Mucosa of rectum (tissue), 2 donors: Measurements from ENCODE around the gene HPSE2.
"Not testable (repeated sequence)": the region's sequence is repeated elsewhere in the genome, so short reads cannot be mapped to it uniquely, and the experiment has no call there.

ENCODE experiments used
- H3K27ac ChIP-seq, 2 donors: one replicate each; pipeline ENCODE4 v1.7.0; 2013; ENCODE audit warnings: inconsistent platforms in 2 of 2, low read depth in 2 of 2, low read length in 2 of 2
- H3K27me3 ChIP-seq, 2 donors: one replicate each; pipeline ENCODE4 v1.7.0; 2013; ENCODE audit warnings: low read length in 2 of 2; ENCODE audit not compliant: control insufficient read depth in 2 of 2, insufficient read depth in 2 of 2
- H3K36me3 ChIP-seq, 2 donors: one replicate each; pipeline ENCODE4 v1.7.0; 2013; ENCODE audit warnings: low read length in 2 of 2; ENCODE audit not compliant: control insufficient read depth in 2 of 2, insufficient read depth in 2 of 2
- H3K4me1 ChIP-seq, 2 donors: one replicate each; pipeline ENCODE4 v1.7.0; 2013; ENCODE audit warnings: low read length in 2 of 2, mild to moderate bottlenecking in 1 of 2; ENCODE audit not compliant: control insufficient read depth in 2 of 2, insufficient read depth in 2 of 2
- H3K4me3 ChIP-seq, 2 donors: one replicate each; pipeline ENCODE4 v1.7.0; 2013; ENCODE audit warnings: low read length in 2 of 2
- H3K9ac ChIP-seq, 2 donors: one replicate each; pipeline ENCODE4 v1.7.0; 2013; ENCODE audit warnings: low read length in 2 of 2, low read depth in 1 of 2, mild to moderate bottlenecking in 1 of 2
- H3K9me3 ChIP-seq, 2 donors: one replicate each; pipeline ENCODE4 v1.7.0; 2013; ENCODE audit warnings: low read length in 2 of 2; ENCODE audit not compliant: control insufficient read depth in 2 of 2
- donor health status: healthy.
- donor health status: Normal muscosa, but diverticular disease.

The HPSE2 gene

DNA sequence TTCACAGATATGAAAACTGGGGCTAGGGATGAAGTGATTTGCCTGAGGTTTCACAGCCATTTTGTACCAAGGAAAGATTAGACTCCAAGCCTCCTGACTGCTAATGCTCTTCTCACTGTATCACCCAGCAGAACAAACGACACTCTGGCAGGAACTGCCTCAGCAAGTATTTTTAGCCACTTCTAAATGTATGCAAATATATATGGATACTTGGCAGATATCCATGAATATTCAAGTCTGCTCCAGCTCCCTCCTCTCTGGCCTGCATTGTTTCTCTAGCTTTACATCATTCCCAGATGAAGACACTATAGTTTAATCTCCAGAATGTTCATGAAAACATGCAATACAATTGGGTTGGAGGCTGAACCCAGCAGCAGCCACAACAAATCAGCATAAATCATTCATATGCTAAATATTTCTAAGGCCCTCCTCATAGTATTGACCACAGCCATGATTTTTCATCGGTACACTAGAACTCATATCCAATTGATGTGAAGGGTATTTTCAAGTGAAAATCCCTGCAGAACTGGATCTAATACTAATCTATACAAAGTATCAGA, 65.5 kb downstream of the HPSE2 start:
- no peaks in the 10 kb centered on the region for H3K27me3 ChIP-seq
- H3K36me3 ChIP-seq = no peaks in the 10 kb centered on the region
- H3K4me1 ChIP-seq = no peaks in the 10 kb centered on the region
- H3K4me3 ChIP-seq = no peak overlapping the region
- no peak overlapping the region for H3K27ac ChIP-seq
- H3K9ac ChIP-seq = no peak overlapping the region
- no peaks in the 10 kb centered on the region for H3K9me3 ChIP-seq

DNA sequence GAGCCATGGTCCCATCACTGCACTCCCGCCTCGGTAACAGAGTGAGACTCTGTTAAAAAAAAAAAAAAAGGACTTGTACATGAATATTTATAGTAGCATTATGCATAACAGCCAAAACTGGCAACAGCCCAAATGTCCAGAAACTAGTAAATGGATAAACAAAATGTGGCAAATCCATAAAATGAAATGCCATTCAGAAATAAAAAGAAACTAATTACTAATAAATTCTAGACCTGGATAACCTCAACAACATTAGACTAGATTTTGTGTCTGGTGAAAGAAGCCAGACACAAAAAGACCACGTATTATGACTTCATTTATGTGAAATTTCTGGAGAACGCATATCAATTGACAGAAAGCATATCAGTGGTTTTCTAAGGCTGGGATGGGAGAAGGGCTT, 74.5 kb downstream of the HPSE2 start:
- Histone ChIP-seq H3K9me3 (no peaks in the 10 kb centered on the region), H3K27ac (no peak overlapping the region), H3K9ac (no peak overlapping the region), H3K4me1 (no peaks in the 10 kb centered on the region), H3K36me3 (no peaks in the 10 kb centered on the region), H3K27me3 (no peaks in the 10 kb centered on the region), H3K4me3 (no peak overlapping the region)

- Histone ChIP-seq H3K4me1 (no peaks in the 10 kb centered on the region), H3K36me3 (no peaks in the 10 kb centered on the region), H3K4me3 (no peak overlapping the region), H3K27me3 (no peaks in the 10 kb centered on the region), H3K9me3 (no peaks in the 10 kb centered on the region), H3K9ac (no peak overlapping the region), H3K27ac (no peak overlapping the region)
Observed at GRCh38 chr10:99143651-99144050, 92.0 kb downstream of the HPSE2 start.

GRCh38 chr10:99143011-99143410, 92.6 kb downstream of the HPSE2 start:
- Histone ChIP-seq H3K27me3 (no peaks in the 10 kb centered on the region), H3K9me3 (no peaks in the 10 kb centered on the region), H3K27ac (no peak overlapping the region), H3K9ac (no peak overlapping the region), H3K4me3 (no peak overlapping the region), H3K4me1 (no peaks in the 10 kb centered on the region), H3K36me3 (no peaks in the 10 kb centered on the region)

DNA sequence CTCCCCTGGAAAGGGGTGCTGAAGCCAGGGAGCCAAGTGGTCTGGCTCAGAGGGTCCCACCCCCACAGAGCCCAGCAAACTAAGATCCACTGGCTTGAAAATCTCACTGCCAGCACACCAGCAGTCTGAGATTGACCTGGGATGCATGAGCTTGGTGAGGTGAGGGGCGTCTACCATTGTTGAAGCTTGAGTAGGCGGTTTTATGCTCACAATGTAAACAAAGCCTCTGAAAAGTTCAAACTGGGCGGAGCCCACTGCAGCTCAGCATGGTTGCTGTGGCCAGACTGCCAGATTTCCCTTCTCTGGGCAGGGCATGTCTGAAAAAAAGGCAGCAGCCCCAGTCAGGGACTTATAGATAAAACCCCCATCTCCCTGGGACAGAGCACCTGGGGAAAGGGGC, 102.8 kb downstream of the HPSE2 start:
- H3K4me3 ChIP-seq, H3K36me3 ChIP-seq, H3K27me3 ChIP-seq, H3K9ac ChIP-seq, H3K27ac ChIP-seq, H3K9me3 ChIP-seq, H3K4me1 ChIP-seq: not testable (repeated sequence)

DNA sequence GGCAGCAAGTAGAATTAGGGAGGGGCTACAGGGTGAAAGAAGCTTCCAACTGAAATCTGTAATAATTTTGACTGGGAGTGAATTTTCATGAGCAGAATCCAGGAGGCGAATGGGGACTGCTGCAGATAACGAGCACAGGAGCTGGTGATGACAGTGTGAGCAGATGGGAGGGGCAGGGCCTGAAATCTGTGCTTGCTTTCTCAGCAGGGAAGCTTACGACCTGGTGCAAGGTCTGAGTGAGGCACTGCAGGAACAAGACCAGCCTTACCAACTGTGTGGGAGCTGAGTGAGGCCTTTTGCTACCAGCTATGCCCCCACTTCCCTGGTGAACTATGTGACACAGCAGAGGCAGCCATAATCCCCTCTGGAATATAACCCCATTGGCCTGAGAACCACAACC, 109.8 kb downstream of the HPSE2 start:
- no peak overlapping the region for H3K27ac ChIP-seq
- H3K4me1 ChIP-seq = no peaks in the 10 kb centered on the region
- H3K9me3 ChIP-seq = no peaks in the 10 kb centered on the region
- no peaks in the 10 kb centered on the region for H3K27me3 ChIP-seq
- no peak overlapping the region for H3K4me3 ChIP-seq
- no peak overlapping the region for H3K9ac ChIP-seq
- H3K36me3 ChIP-seq = no peaks in the 10 kb centered on the region

- H3K9me3 ChIP-seq = no peaks in the 10 kb centered on the region
- H3K4me3 ChIP-seq = no peak overlapping the region
- H3K4me1 ChIP-seq = no peaks in the 10 kb centered on the region
- no peak overlapping the region for H3K9ac ChIP-seq
- no peaks in the 10 kb centered on the region for H3K36me3 ChIP-seq
- no peaks in the 10 kb centered on the region for H3K27me3 ChIP-seq
- H3K27ac ChIP-seq = no peak overlapping the region
Observed at GRCh38 chr10:99124376-99124775, 111.3 kb downstream of the HPSE2 start.

GRCh38 chr10:99123851-99124250, 111.8 kb downstream of the HPSE2 start:
- H3K27ac ChIP-seq = no peak overlapping the region

GRCh38 chr10:99123336-99123735, 112.3 kb downstream of the HPSE2 start:
- H3K4me1 ChIP-seq = no peaks in the 10 kb centered on the region
- H3K4me3 ChIP-seq = no peak overlapping the region
- no peaks in the 10 kb centered on the region for H3K27me3 ChIP-seq
- no peak overlapping the region for H3K27ac ChIP-seq
- no peaks in the 10 kb centered on the region for H3K9me3 ChIP-seq
- H3K9ac ChIP-seq = no peak overlapping the region
- H3K36me3 ChIP-seq = no peaks in the 10 kb centered on the region

More at GRCh38 chr10:99123851-99124250, 111.8 kb downstream of the HPSE2 start:
- no peak overlapping the region for H3K9ac ChIP-seq
- H3K36me3 ChIP-seq = no peaks in the 10 kb centered on the region
- no peaks in the 10 kb centered on the region for H3K4me1 ChIP-seq
- no peaks in the 10 kb centered on the region for H3K27me3 ChIP-seq
- H3K4me3 ChIP-seq = no peak overlapping the region
- H3K9me3 ChIP-seq = no peaks in the 10 kb centered on the region

- no peaks in the 10 kb centered on the region for H3K4me1 ChIP-seq
- no peaks in the 10 kb centered on the region for H3K9me3 ChIP-seq
- no peak overlapping the region for H3K27ac ChIP-seq
- H3K27me3 ChIP-seq = no peaks in the 10 kb centered on the region
- no peaks in the 10 kb centered on the region for H3K36me3 ChIP-seq
- no peak overlapping the region for H3K9ac ChIP-seq
- no peak overlapping the region for H3K4me3 ChIP-seq
Observed at GRCh38 chr10:99119258-99119748, 116.3 kb downstream of the HPSE2 start.

GRCh38 chr10:99115703-99116102, 119.9 kb downstream of the HPSE2 start:
- Histone ChIP-seq H3K4me1 (no peaks in the 10 kb centered on the region), H3K9ac (no peak overlapping the region), H3K27ac (no peak overlapping the region), H3K9me3 (no peaks in the 10 kb centered on the region), H3K36me3 (no peaks in the 10 kb centered on the region), H3K27me3 (no peaks in the 10 kb centered on the region), H3K4me3 (no peak overlapping the region)
